GM19372 (cell line): ENCODE results near the gene PBX3.

Source experiments
- ATAC-seq: cut with Tn5 transposase; IDR thresholded peaks from one replicate; pipeline ENCODE4 v1.9.1; 2021; ENCODE audit warnings: mild to moderate bottlenecking, low read depth, moderate library complexity; ENCODE audit not compliant: unreplicated experiment

PBX3 gene

GRCh38 chr9:125932012-125932411 lies 184.8 kb downstream of the PBX3 start:
- no peak for ATAC-seq

- no peak for ATAC-seq
These were observed 185.7 kb downstream of the PBX3 start for GRCh38 chr9:125932746-125933455.

- no peak for ATAC-seq
These were observed 195.0 kb downstream of the PBX3 start for GRCh38 chr9:125942125-125942524.

GRCh38 chr9:125943831-125944230 lies 196.7 kb downstream of the PBX3 start:
- ATAC-seq, result no peak

GRCh38 chr9:125946397-125946796 lies 199.2 kb downstream of the PBX3 start:
- ATAC-seq, result no peak

- ATAC-seq, result no peak
These were observed 201.9 kb downstream of the PBX3 start for GRCh38 chr9:125948887-125949596.

GRCh38 chr9:125949703-125950460 lies 202.7 kb downstream of the PBX3 start:
- ATAC-seq, result no peak

- no peak for ATAC-seq
These were observed 203.8 kb downstream of the PBX3 start for GRCh38 chr9:125950880-125951471.

GRCh38 chr9:125953314-125954019 lies 206.3 kb downstream of the PBX3 start:
- no peak for ATAC-seq

GRCh38 chr9:125956102-125956501 lies 208.9 kb downstream of the PBX3 start:
- ATAC-seq, result no peak

GRCh38 chr9:125959315-125959714 lies 212.1 kb downstream of the PBX3 start:
- no peak for ATAC-seq

GRCh38 chr9:125959951-125960619 lies 212.9 kb downstream of the PBX3 start:
- no peak for ATAC-seq

- ATAC-seq, result no peak
These were observed 213.5 kb downstream of the PBX3 start for GRCh38 chr9:125960626-125961025.

GRCh38 chr9:125961072-125961471 lies 213.9 kb downstream of the PBX3 start:
- no peak for ATAC-seq

- no peak for ATAC-seq
These were observed 216.8 kb downstream of the PBX3 start for GRCh38 chr9:125963932-125964331.

- ATAC-seq, result no peak
These were observed 217.6 kb downstream of the PBX3 start for GRCh38 chr9:125964702-125965225.

GRCh38 chr9:125965477-125965876 lies 218.3 kb downstream of the PBX3 start:
- no peak for ATAC-seq

GRCh38 chr9:125966466-125966865 lies 219.3 kb downstream of the PBX3 start:
- no peak for ATAC-seq

GRCh38 chr9:125966959-125967711 lies 220.0 kb downstream of the PBX3 start:
- no peak for ATAC-seq
